GM21619 (cell line): ENCODE measurements around the gene CFL2.
"Not testable (repeated sequence)": the region's sequence is repeated elsewhere in the genome, so short reads cannot be mapped to it uniquely, and the experiment has no call there.

Experiments used
- ATAC-seq: cut with Tn5 transposase; IDR thresholded peaks from one replicate; pipeline ENCODE4 v1.9.1; 2021; ENCODE audit not compliant: unreplicated experiment

The CFL2 gene

GRCh38 chr14:34714320-34715126 lies at the start of gene CFL2:
Gene CFL2 (minus strand): TSS chr14:34714593. CDS start chr14:34714540, 53 bp downstream.
- peak; percentile 78 for ATAC-seq

GRCh38 chr14:34755215-34755614 lies 40.8 kb upstream of the CFL2 start:
- ATAC-seq, result no peak

GRCh38 chr14:34754687-34755086 lies 40.3 kb upstream of the CFL2 start:
- no peak for ATAC-seq

GRCh38 chr14:34750670-34751069 lies 36.3 kb upstream of the CFL2 start:
- ATAC-seq, result no peak

- no peak for ATAC-seq
Observed at GRCh38 chr14:34750233-34750632, 35.8 kb upstream of the CFL2 start.

GRCh38 chr14:34749408-34749807 lies 35.0 kb upstream of the CFL2 start:
- ATAC-seq, result no peak

- no peak for ATAC-seq
Observed at GRCh38 chr14:34742270-34743115, 28.1 kb upstream of the CFL2 start.

GRCh38 chr14:34741840-34742239 lies 27.4 kb upstream of the CFL2 start:
- no peak for ATAC-seq

GRCh38 chr14:34740139-34740538 lies 25.7 kb upstream of the CFL2 start:
- not testable (repeated sequence) for ATAC-seq

- ATAC-seq, result not testable (repeated sequence)
Observed at GRCh38 chr14:34737079-34737478, 22.7 kb upstream of the CFL2 start.

GRCh38 chr14:34733245-34733644 lies 18.9 kb upstream of the CFL2 start:
- no peak for ATAC-seq

GRCh38 chr14:34732802-34733201 lies 18.4 kb upstream of the CFL2 start:
- no peak for ATAC-seq

GRCh38 chr14:34723867-34724266 lies 9.5 kb upstream of the CFL2 start:
- ATAC-seq, result no peak

- no peak for ATAC-seq
Observed at GRCh38 chr14:34722723-34723545, 8.5 kb upstream of the CFL2 start.

GRCh38 chr14:34721129-34721528 lies 6.7 kb upstream of the CFL2 start:
- no peak for ATAC-seq

- no peak for ATAC-seq
Observed at GRCh38 chr14:34718750-34719304, 4.4 kb upstream of the CFL2 start.

- no peak for ATAC-seq
Observed at GRCh38 chr14:34715127-34715863, 902 bp upstream of the CFL2 start.

- peak; percentile 6 for ATAC-seq
Observed at GRCh38 chr14:34713681-34714319, 593 bp downstream of the CFL2 start.

GRCh38 chr14:34713122-34713680 lies 1.2 kb downstream of the CFL2 start:
- no peak for ATAC-seq
